GM19397 (cell line): ENCODE data around the gene ALDH1B1.
A peak's percentile ranks its signal among the peaks of the same experiment; 100 is the strongest.

Experiments
- ATAC-seq: cut with Tn5 transposase; IDR thresholded peaks from one replicate; pipeline ENCODE4 v1.9.1; 2021; ENCODE audit warnings: mild to moderate bottlenecking, moderate library complexity; ENCODE audit not compliant: unreplicated experiment

The ALDH1B1 gene

GRCh38 chr9:38413283-38413682, 20.8 kb downstream of the ALDH1B1 start:
- no peak for ATAC-seq

- no peak for ATAC-seq
Measured at GRCh38 chr9:38414040-38414723, 21.7 kb downstream of the ALDH1B1 start.

- ATAC-seq: no peak
Measured at GRCh38 chr9:38415856-38416255, 23.4 kb downstream of the ALDH1B1 start.

GRCh38 chr9:38416461-38416860, 24.0 kb downstream of the ALDH1B1 start:
- no peak for ATAC-seq

- no peak for ATAC-seq
Measured at GRCh38 chr9:38417003-38417945, 24.8 kb downstream of the ALDH1B1 start.

GRCh38 chr9:38418366-38418765, 25.9 kb downstream of the ALDH1B1 start:
- no peak for ATAC-seq

- no peak for ATAC-seq
Measured at GRCh38 chr9:38419181-38419580, 26.7 kb downstream of the ALDH1B1 start.

- ATAC-seq: no peak
Measured at GRCh38 chr9:38421498-38422211, 29.2 kb downstream of the ALDH1B1 start.

GRCh38 chr9:38422555-38423260, 30.2 kb downstream of the ALDH1B1 start:
- no peak for ATAC-seq

GRCh38 chr9:38423273-38423972, 30.9 kb downstream of the ALDH1B1 start:
- no peak for ATAC-seq

GRCh38 chr9:38423973-38424843, 31.7 kb downstream of the ALDH1B1 start, which contains the start of gene IGFBPL1:
IGFBPL1 (minus strand) TSS chr9:38424454; CDS start chr9:38424424, 30 bp downstream.
- peak; percentile 72 for ATAC-seq

- ATAC-seq: no peak
Measured at GRCh38 chr9:38424918-38425317, 32.4 kb downstream of the ALDH1B1 start.

GRCh38 chr9:38428062-38428461, 35.6 kb downstream of the ALDH1B1 start:
- ATAC-seq: no peak

- ATAC-seq: no peak
Measured at GRCh38 chr9:38431116-38431515, 38.6 kb downstream of the ALDH1B1 start.

GRCh38 chr9:38432922-38433510, 40.5 kb downstream of the ALDH1B1 start:
- no peak for ATAC-seq

- no peak for ATAC-seq
Measured at GRCh38 chr9:38434365-38434764, 41.9 kb downstream of the ALDH1B1 start.

GRCh38 chr9:38434853-38435252, 42.4 kb downstream of the ALDH1B1 start:
- ATAC-seq: no peak

- ATAC-seq: no peak
Measured at GRCh38 chr9:38435521-38435920, 43.0 kb downstream of the ALDH1B1 start.

GRCh38 chr9:38436708-38437107, 44.2 kb downstream of the ALDH1B1 start:
- no peak for ATAC-seq
